CD4-positive, alpha-beta T cell (primary cell): ENCODE measurements around the gene ARGLU1. TPM values are rescaled to one million over a fixed set of nuclear protein-coding genes. Genes with fewer than 3 reads are reported as not detected.

Source experiments
- ATAC-seq: fragments of 200-7000 bp; cut with Tn5 transposase; one replicate; pipeline ENCODE4 v1.10.0; 2022; ENCODE audit warnings: mild to moderate bottlenecking; ENCODE audit not compliant: poor library complexity
- CTCF ChIA-PET: fragments of 350-600 bp; sonication (Branson Sonifier 250); formaldehyde crosslinking; loops from one replicate; lab custom pipeline; 2021; ENCODE audit warnings: antibody characterized with exemption, inconsistent platforms; lab: Charles Lee
- POLR2A ChIA-PET: fragments of 350-600 bp; sonication (Branson Sonifier 250); formaldehyde crosslinking; loops from one replicate; lab custom pipeline; 2021; ENCODE audit warnings: antibody characterized with exemption, inconsistent platforms; lab: Charles Lee
- DNase-seq, 14 experiments: peaks; one replicate each; pipeline ENCODE4 v3.0.0-alpha.2; 2013 to 2020; ENCODE audit warnings: mixed read lengths in 2 of 14
- H3K27ac ChIP-seq, 2 donors: one replicate each; pipeline versions ENCODE4 v1.5.1 to v1.7.0; 2013; ENCODE audit warnings: low read length in 2 of 2, low read depth in 1 of 2, mild to moderate bottlenecking in 1 of 2
- H3K27me3 ChIP-seq, 2 experiments: 1 replicate in 1 of 2; 2 replicates in 1 of 2; pipeline versions ENCODE4 v1.6.1 to v1.7.0; 2013; ENCODE audit warnings: low read length in 2 of 2, control low read depth in 1 of 2, mild to moderate bottlenecking in 1 of 2, moderate library complexity in 1 of 2; ENCODE audit not compliant: insufficient read depth in 2 of 2, control insufficient read depth in 1 of 2
- H3K36me3 ChIP-seq: one replicate; pipeline ENCODE4 v1.6.1; 2013; ENCODE audit warnings: low read length, control low read depth; ENCODE audit not compliant: insufficient read depth
- H3K4me1 ChIP-seq: one replicate; pipeline ENCODE4 v1.6.1; 2013; ENCODE audit warnings: low read length, control low read depth; ENCODE audit not compliant: insufficient read depth
- H3K4me3 ChIP-seq: one replicate; pipeline ENCODE4 v1.5.1; 2013; ENCODE audit warnings: mild to moderate bottlenecking, low read length, moderate library complexity
- H3K9me3 ChIP-seq, 2 experiments: 1 replicate in 1 of 2; 2 replicates in 1 of 2; pipeline versions ENCODE4 v1.6.1 to v1.7.0; 2013; ENCODE audit warnings: low read length in 2 of 2, mild to moderate bottlenecking in 2 of 2, control low read depth in 1 of 2, moderate library complexity in 1 of 2; ENCODE audit not compliant: control insufficient read depth in 1 of 2, insufficient read depth in 1 of 2
- H3K27ac Mint-ChIP-seq: one replicate; pipeline ENCODE4 v1.8.0; 2020; ENCODE audit warnings: mixed read lengths
- H3K27me3 Mint-ChIP-seq: one replicate; pipeline ENCODE4 v1.8.0; 2021; ENCODE audit warnings: mixed read lengths
- H3K36me3 Mint-ChIP-seq: one replicate; pipeline ENCODE4 v1.8.0; 2021; ENCODE audit warnings: low read depth, mixed read lengths
- H3K4me1 Mint-ChIP-seq: one replicate; pipeline ENCODE4 v1.8.0; 2021; ENCODE audit warnings: low read depth, mixed read lengths
- H3K4me3 Mint-ChIP-seq: one replicate; pipeline ENCODE4 v1.8.0; 2020; ENCODE audit warnings: mild to moderate bottlenecking, mixed read lengths
- H3K9me3 Mint-ChIP-seq: one replicate; pipeline ENCODE4 v1.8.0; 2020; ENCODE audit warnings: mixed read lengths
- intact Hi-C, 2 experiments: fragments of 100-400 bp; cut with DNase I in 1 of 2; cut with micrococcal nuclease in 1 of 2; formaldehyde crosslinking; loops; one replicate each; pipeline versions ENCODE4 v1.15.1 to v1.9.0; 2023 to 2025; cut with DNase I, micrococcal nuclease
- total RNA-seq, 174 experiments: library from RNA in 2 of 174; stranded (reverse) in 2 of 174; gene quantifications; one replicate each; pipeline ENCODE4 v1.2.3 and lab custom pipeline; 2021 to 2026
- TF ChIP-seq, protein P1 (sequence below): fragments of 200-600 bp; IDR thresholded peaks from one replicate; pipeline ENCODE4 v1.8.0; 2022; ENCODE audit warnings: antibody characterized with exemption, mild to moderate bottlenecking

The ARGLU1 gene
- total RNA-seq, 2 experiments from 2014 or later, result 146 to 152 TPM

GRCh38 chr13:106570299-106570852 is 2.4 kb upstream of the ARGLU1 start:
- Mint-ChIP-seq H3K27me3 (no peaks in the 10 kb centered on the region), H3K9me3 (no peaks in the 10 kb centered on the region), H3K4me1 (peaks cover 36% of the 10 kb centered on the region), H3K4me3 (peak overlapping the region; percentile 35), H3K36me3 (peaks cover 24% of the 10 kb centered on the region), H3K27ac (peak overlapping the region; percentile 9)
- Histone ChIP-seq H3K36me3 (no peaks in the 10 kb centered on the region), H3K27me3 (no peaks in the 10 kb centered on the region), H3K4me1 (peaks cover 10% of the 10 kb centered on the region), H3K9me3 (no peaks in the 10 kb centered on the region), H3K4me3 (no peak overlapping the region), H3K27ac (no peak overlapping the region)
- ChIA-PET POLR2A (no interaction called here), CTCF (no interaction called here)
- peak; percentile 28 for ATAC-seq
- DNase-seq, result peak; percentile 47 to 90 (median 68)
- TF ChIP-seq, protein P1, sequence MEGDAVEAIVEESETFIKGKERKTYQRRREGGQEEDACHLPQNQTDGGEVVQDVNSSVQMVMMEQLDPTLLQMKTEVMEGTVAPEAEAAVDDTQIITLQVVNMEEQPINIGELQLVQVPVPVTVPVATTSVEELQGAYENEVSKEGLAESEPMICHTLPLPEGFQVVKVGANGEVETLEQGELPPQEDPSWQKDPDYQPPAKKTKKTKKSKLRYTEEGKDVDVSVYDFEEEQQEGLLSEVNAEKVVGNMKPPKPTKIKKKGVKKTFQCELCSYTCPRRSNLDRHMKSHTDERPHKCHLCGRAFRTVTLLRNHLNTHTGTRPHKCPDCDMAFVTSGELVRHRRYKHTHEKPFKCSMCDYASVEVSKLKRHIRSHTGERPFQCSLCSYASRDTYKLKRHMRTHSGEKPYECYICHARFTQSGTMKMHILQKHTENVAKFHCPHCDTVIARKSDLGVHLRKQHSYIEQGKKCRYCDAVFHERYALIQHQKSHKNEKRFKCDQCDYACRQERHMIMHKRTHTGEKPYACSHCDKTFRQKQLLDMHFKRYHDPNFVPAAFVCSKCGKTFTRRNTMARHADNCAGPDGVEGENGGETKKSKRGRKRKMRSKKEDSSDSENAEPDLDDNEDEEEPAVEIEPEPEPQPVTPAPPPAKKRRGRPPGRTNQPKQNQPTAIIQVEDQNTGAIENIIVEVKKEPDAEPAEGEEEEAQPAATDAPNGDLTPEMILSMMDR, result no peak
- intact Hi-C loops, result loop anchor here in 1 of 2 experiments (10.0 kb wide), 1 partner anchor 344 kb away; no protein-coding TSS in a partner anchor

- no peak overlapping the region for H3K27ac Mint-ChIP-seq
- Histone ChIP-seq H3K9me3 (no peaks in the 10 kb centered on the region), H3K4me3 (no peak overlapping the region), H3K4me1 (peaks cover 17% of the 10 kb centered on the region), H3K36me3 (no peaks in the 10 kb centered on the region), H3K27ac (no peak overlapping the region), H3K27me3 (no peaks in the 10 kb centered on the region)
- intact Hi-C loops, result loop anchor here in 1 of 2 experiments (5.0 to 10.0 kb wide), 2 partner anchors 345 to 1648 kb away; partner anchors contain the start of genes ABHD13 and LIG4
- H3K9me3 Mint-ChIP-seq, result no peaks in the 10 kb centered on the region
- TF ChIP-seq, protein P1, result no peak
- no peak for ATAC-seq
- peaks cover 24% of the 10 kb centered on the region for H3K36me3 Mint-ChIP-seq
- ChIA-PET CTCF (interaction anchor here (2.3 kb wide), 1 partner anchor 33 kb away, joined by 16 read pairs; the partner anchor contains the start of gene EFNB2), POLR2A (interaction anchor here (1.4 kb wide), 1 partner anchor 1430 kb away, joined by 5 read pairs; no protein-coding TSS in a partner anchor)
- H3K4me1 Mint-ChIP-seq, result peaks cover 45% of the 10 kb centered on the region
- peak overlapping the region; percentile 13 for H3K4me3 Mint-ChIP-seq
- DNase-seq, result no peak
- H3K27me3 Mint-ChIP-seq, result no peaks in the 10 kb centered on the region
Measured at GRCh38 chr13:106569233-106570095, 1.5 kb upstream of the ARGLU1 start.

DNA sequence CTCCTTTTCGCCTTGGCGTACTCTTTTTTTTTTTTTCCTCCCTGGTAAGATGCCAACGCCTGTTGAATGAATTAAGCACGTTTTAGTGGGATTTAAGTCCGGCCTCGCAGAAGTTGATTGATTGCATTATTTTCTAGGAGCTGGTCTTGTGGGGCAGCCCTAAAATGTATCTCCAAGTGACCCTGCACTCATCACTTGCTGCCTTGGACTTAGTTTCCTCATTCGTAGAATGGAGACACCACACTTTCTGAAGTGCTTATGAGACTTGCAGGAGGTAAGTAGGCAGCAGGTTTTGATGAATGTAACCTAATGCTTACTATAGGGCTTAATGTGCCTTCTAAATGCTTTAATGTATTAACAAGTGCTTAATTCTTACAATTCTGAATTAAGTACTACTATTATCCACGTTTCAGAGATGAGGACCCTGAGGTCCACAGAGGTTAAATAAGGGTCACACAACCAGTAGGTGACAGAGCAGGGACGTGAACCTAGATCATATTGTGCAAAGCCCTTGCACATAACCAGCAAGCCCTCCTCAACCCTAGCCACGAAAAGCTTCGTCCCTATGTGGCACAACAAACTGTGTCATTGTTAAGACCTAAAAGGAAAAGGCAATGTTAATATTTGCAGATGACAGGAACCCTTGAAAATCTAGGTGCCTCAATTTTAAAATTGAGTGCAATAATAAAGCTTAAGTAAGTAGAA is 514 bp upstream of the ARGLU1 start:
- Mint-ChIP-seq H3K9me3 (no peaks in the 10 kb centered on the region), H3K4me1 (peaks cover 55% of the 10 kb centered on the region), H3K36me3 (peaks cover 24% of the 10 kb centered on the region), H3K27me3 (no peaks in the 10 kb centered on the region), H3K4me3 (peak overlapping the region; percentile 94), H3K27ac (peak overlapping the region; percentile 92)
- ATAC-seq (peak; percentile 9), DNase-seq (no peak)
- TF ChIP-seq, protein P1, result no peak
- Histone ChIP-seq H3K9me3 (no peaks in the 10 kb centered on the region), H3K27me3 (no peaks in the 10 kb centered on the region), H3K4me3 (peak overlapping the region; percentile 91), H3K36me3 (no peaks in the 10 kb centered on the region), H3K27ac (peak overlapping the region; percentile 54), H3K4me1 (peaks cover 23% of the 10 kb centered on the region)
- CTCF ChIA-PET, result interaction anchor here (1.0 to 2.3 kb wide), 2 partner anchors 22 to 32 kb away, joined by 3 to 16 read pairs; partner anchors contain the start of gene EFNB2
- POLR2A ChIA-PET, result interaction anchor here (0.6 to 3.6 kb wide), 5 partner anchors 13 to 1429 kb away, joined by 3 to 35 read pairs (median 5); partner anchors contain the start of gene EFNB2
- intact Hi-C loops, result loop anchor here in 1 of 2 experiments (5.0 kb wide), 1 partner anchor 1649 kb away; the partner anchor contains the start of genes ABHD13 and LIG4
